Stimulated activated memory B cell treated with anti-CD40 and anti-IgM and Interleukin-4, amounts not matched to agents 10 μg/mL and 1 μg/mL and 100 μg/mL, for 72 hours (primary cell): Measurements from ENCODE around the gene SPECC1.
"Not testable (repeated sequence)": the region's sequence is repeated elsewhere in the genome, so short reads cannot be mapped to it uniquely, and the experiment has no call there.

Source experiments
- ATAC-seq: fragments of 150-1000 bp; cut with Tn5 transposase; 2 replicates; pipeline ENCODE4 v1.10.0; 2021
- H3K27ac Mint-ChIP-seq: one replicate; pipeline ENCODE4 v1.8.0; 2022; ENCODE audit warnings: mild to moderate bottlenecking, mixed read lengths
- H3K27me3 Mint-ChIP-seq: one replicate; pipeline ENCODE4 v1.8.0; 2022; ENCODE audit warnings: mixed read lengths
- H3K36me3 Mint-ChIP-seq: one replicate; pipeline ENCODE4 v1.8.0; 2022; ENCODE audit warnings: mixed read lengths
- H3K4me1 Mint-ChIP-seq: one replicate; pipeline ENCODE4 v1.8.0; 2022; ENCODE audit warnings: mixed read lengths
- H3K4me3 Mint-ChIP-seq: one replicate; pipeline ENCODE4 v1.8.0; 2022; ENCODE audit warnings: mild to moderate bottlenecking, moderate library complexity, mixed read lengths
- H3K9me3 Mint-ChIP-seq: one replicate; pipeline ENCODE4 v1.8.0; 2022; ENCODE audit warnings: mixed read lengths

The SPECC1 gene

DNA sequence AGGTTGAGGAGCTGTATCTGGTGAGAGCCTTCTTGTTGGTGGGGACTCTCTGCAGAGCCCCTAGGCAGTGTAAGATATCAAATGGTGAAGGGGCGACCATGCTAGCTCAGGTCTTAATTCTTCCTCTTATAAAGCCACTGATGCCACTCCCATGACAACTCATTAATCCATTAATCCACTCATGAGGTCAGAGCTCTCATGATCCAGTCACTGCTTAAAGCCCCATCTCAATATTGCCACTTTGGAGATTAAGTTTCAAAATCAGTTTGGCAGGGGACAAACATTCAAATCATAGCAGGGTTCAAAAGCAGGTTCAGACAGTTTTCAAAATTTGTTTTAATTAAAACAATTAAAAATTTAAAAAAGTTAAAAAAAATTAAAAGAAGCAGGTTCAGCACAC lies 13.1 kb upstream of the SPECC1 start:
- Mint-ChIP-seq H3K4me3 (no peak overlapping the region), H3K4me1 (peaks cover 11% of the 10 kb centered on the region), H3K27me3 (peaks cover 61% of the 10 kb centered on the region), H3K9me3 (no peaks in the 10 kb centered on the region), H3K27ac (no peak overlapping the region), H3K36me3 (no peaks in the 10 kb centered on the region)
- no peak for ATAC-seq

GRCh38 chr17:19996502-19996901 lies 12.7 kb upstream of the SPECC1 start:
- Mint-ChIP-seq H3K27me3 (peaks cover 57% of the 10 kb centered on the region), H3K4me1 (peaks cover 11% of the 10 kb centered on the region), H3K4me3 (no peak overlapping the region), H3K9me3 (no peaks in the 10 kb centered on the region), H3K36me3 (no peaks in the 10 kb centered on the region), H3K27ac (no peak overlapping the region)
- ATAC-seq, result no peak

- Mint-ChIP-seq H3K27ac (peak overlapping the region; percentile 69), H3K9me3 (no peaks in the 10 kb centered on the region), H3K4me3 (peak overlapping the region; percentile 93)
Measured at GRCh38 chr17:20008242-20009051, 712 bp upstream of the SPECC1 start.

GRCh38 chr17:20009052-20009301 lies 182 bp upstream of the SPECC1 start:
- H3K9me3 Mint-ChIP-seq, result no peaks in the 10 kb centered on the region
- ATAC-seq, result no peak
- no peaks in the 10 kb centered on the region for H3K36me3 Mint-ChIP-seq
- peak overlapping the region; percentile 69 for H3K27ac Mint-ChIP-seq
- peaks cover 12% of the 10 kb centered on the region for H3K4me1 Mint-ChIP-seq
- peak overlapping the region; percentile 93 for H3K4me3 Mint-ChIP-seq
- H3K27me3 Mint-ChIP-seq, result peaks cover 59% of the 10 kb centered on the region

More at GRCh38 chr17:20008242-20009051, 712 bp upstream of the SPECC1 start:
- peak; percentile 55 for ATAC-seq
- Mint-ChIP-seq H3K36me3 (no peaks in the 10 kb centered on the region), H3K27me3 (peaks cover 54% of the 10 kb centered on the region), H3K4me1 (peaks cover 12% of the 10 kb centered on the region)

GRCh38 chr17:20010099-20010863 lies 1.1 kb downstream of the SPECC1 start:
- no peak overlapping the region for H3K27ac Mint-ChIP-seq
- peak overlapping the region; percentile 70 for H3K4me3 Mint-ChIP-seq
- H3K4me1 Mint-ChIP-seq, result peaks cover 12% of the 10 kb centered on the region
- peaks cover 64% of the 10 kb centered on the region for H3K27me3 Mint-ChIP-seq
- no peak for ATAC-seq
- H3K9me3 Mint-ChIP-seq, result no peaks in the 10 kb centered on the region
- H3K36me3 Mint-ChIP-seq, result no peaks in the 10 kb centered on the region

- no peak for ATAC-seq
- no peaks in the 10 kb centered on the region for H3K9me3 Mint-ChIP-seq
- no peaks in the 10 kb centered on the region for H3K36me3 Mint-ChIP-seq
- peaks cover 70% of the 10 kb centered on the region for H3K27me3 Mint-ChIP-seq
- H3K4me3 Mint-ChIP-seq, result no peak overlapping the region
- no peak overlapping the region for H3K27ac Mint-ChIP-seq
- peaks cover 12% of the 10 kb centered on the region for H3K4me1 Mint-ChIP-seq
Measured at GRCh38 chr17:20010936-20011335, 1.8 kb downstream of the SPECC1 start.

DNA sequence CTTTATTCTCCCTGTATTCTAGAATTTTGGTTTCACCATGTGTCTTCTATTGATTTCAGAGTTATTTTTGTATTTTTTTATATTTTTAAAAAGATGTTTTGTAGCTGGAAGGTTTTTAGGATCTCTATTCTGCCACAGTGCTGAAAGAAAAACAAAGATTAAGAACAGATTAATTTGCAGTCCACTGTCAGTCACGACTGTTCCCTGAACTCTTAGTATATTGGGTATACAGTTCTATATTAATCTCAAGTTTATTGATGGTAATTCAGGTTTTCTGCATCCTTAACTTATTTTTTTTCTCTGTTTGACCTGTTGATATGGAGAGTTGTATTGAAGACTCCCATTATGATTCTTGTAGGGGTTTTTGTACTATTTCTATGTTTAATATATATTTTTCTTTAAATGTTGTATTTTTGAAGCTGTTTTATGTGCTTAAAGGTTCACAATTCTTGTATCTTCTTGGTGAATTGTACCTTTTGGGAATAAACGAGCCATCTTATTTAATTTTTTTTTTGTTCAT lies 2.9 kb downstream of the SPECC1 start:
- H3K4me3 Mint-ChIP-seq, result no peak overlapping the region
- H3K36me3 Mint-ChIP-seq, result no peaks in the 10 kb centered on the region
- H3K9me3 Mint-ChIP-seq, result no peaks in the 10 kb centered on the region
- H3K4me1 Mint-ChIP-seq, result peaks cover 12% of the 10 kb centered on the region
- ATAC-seq, result no peak
- H3K27me3 Mint-ChIP-seq, result peaks cover 63% of the 10 kb centered on the region
- H3K27ac Mint-ChIP-seq, result no peak overlapping the region

- H3K36me3 Mint-ChIP-seq, H3K9me3 Mint-ChIP-seq, H3K27ac Mint-ChIP-seq, H3K4me1 Mint-ChIP-seq, H3K4me3 Mint-ChIP-seq, ATAC-seq: not testable (repeated sequence)
- H3K27me3 Mint-ChIP-seq, result peaks cover 54% of the 10 kb centered on the region
Measured at GRCh38 chr17:20016475-20016992, 7.4 kb downstream of the SPECC1 start.

- no peak for ATAC-seq
- H3K9me3 Mint-ChIP-seq, result no peaks in the 10 kb centered on the region
- H3K36me3 Mint-ChIP-seq, result no peaks in the 10 kb centered on the region
- H3K4me1 Mint-ChIP-seq, result no peaks in the 10 kb centered on the region
- H3K27ac Mint-ChIP-seq, result no peak overlapping the region
- H3K4me3 Mint-ChIP-seq, result no peak overlapping the region
- peaks cover 6% of the 10 kb centered on the region for H3K27me3 Mint-ChIP-seq
Measured at GRCh38 chr17:20022701-20023100, 13.5 kb downstream of the SPECC1 start.

- peaks cover 2% of the 10 kb centered on the region for H3K4me1 Mint-ChIP-seq
- no peak for ATAC-seq
- no peak overlapping the region for H3K27ac Mint-ChIP-seq
- no peaks in the 10 kb centered on the region for H3K9me3 Mint-ChIP-seq
- no peaks in the 10 kb centered on the region for H3K36me3 Mint-ChIP-seq
- H3K4me3 Mint-ChIP-seq, result no peak overlapping the region
- no peaks in the 10 kb centered on the region for H3K27me3 Mint-ChIP-seq
Measured at GRCh38 chr17:20026960-20027359, 17.8 kb downstream of the SPECC1 start.

DNA sequence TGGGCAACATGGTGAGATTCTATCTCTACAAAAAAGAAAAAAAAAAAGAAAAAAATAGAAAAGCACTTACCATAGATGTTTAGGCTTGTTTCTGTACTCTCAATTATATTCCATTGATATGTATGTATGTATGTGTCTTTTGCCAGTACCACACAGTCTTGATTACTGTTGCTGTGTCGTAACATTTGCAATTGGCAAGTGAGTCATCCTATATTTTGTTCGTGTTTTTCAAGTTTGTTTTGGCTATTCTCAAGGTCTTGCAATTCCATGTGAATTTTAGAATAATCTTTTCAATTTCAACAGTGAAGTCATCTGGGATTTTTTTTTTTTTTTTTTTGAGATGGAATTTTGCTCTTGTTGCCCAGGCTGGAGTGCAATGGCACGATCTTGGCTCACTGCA lies 19.3 kb downstream of the SPECC1 start:
- no peaks in the 10 kb centered on the region for H3K27me3 Mint-ChIP-seq
- peaks cover 12% of the 10 kb centered on the region for H3K4me1 Mint-ChIP-seq
- ATAC-seq, result no peak
- no peaks in the 10 kb centered on the region for H3K36me3 Mint-ChIP-seq
- H3K4me3 Mint-ChIP-seq, result no peak overlapping the region
- H3K9me3 Mint-ChIP-seq, result peaks cover 3% of the 10 kb centered on the region
- no peak overlapping the region for H3K27ac Mint-ChIP-seq

- H3K27me3 Mint-ChIP-seq, result no peaks in the 10 kb centered on the region
Measured at GRCh38 chr17:20032636-20033035, 23.5 kb downstream of the SPECC1 start.

GRCh38 chr17:20033415-20033814 lies 24.3 kb downstream of the SPECC1 start:
- no peak overlapping the region for H3K27ac Mint-ChIP-seq
- H3K4me3 Mint-ChIP-seq, result no peak overlapping the region
- ATAC-seq, result no peak
- peaks cover 3% of the 10 kb centered on the region for H3K9me3 Mint-ChIP-seq
- no peaks in the 10 kb centered on the region for H3K36me3 Mint-ChIP-seq
- H3K4me1 Mint-ChIP-seq, result peaks cover 12% of the 10 kb centered on the region
- H3K27me3 Mint-ChIP-seq, result no peaks in the 10 kb centered on the region

More at GRCh38 chr17:20032636-20033035, 23.5 kb downstream of the SPECC1 start:
- Mint-ChIP-seq H3K4me3 (no peak overlapping the region), H3K27ac (no peak overlapping the region), H3K9me3 (peaks cover 3% of the 10 kb centered on the region), H3K4me1 (peaks cover 12% of the 10 kb centered on the region), H3K36me3 (no peaks in the 10 kb centered on the region)
- ATAC-seq, result no peak

GRCh38 chr17:20035501-20035900 lies 26.3 kb downstream of the SPECC1 start:
- Mint-ChIP-seq H3K4me3 (no peak overlapping the region), H3K36me3 (no peaks in the 10 kb centered on the region), H3K4me1 (peaks cover 12% of the 10 kb centered on the region), H3K9me3 (peaks cover 3% of the 10 kb centered on the region), H3K27me3 (peaks cover 3% of the 10 kb centered on the region), H3K27ac (no peak overlapping the region)
- no peak for ATAC-seq

DNA sequence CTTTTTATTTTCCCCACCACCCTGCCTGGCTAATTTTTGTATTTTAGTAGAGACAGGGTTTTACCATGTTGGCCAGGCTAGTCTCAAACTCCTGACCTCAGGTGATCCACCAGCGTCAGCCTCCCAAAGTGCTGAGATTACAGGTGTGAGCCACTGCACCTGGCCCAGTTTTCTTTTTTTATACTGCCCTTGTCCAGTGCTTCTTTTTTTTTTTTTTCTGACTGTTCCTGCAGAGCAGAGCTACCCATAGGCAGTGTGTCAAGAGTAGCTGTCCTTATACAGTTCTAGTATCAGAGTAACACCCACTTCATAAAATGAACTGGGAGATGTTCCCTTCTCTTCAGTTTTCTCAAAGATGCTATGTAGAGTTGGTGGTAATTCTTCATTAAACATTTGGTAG lies 28.1 kb downstream of the SPECC1 start:
- H3K4me1 Mint-ChIP-seq, ATAC-seq, H3K4me3 Mint-ChIP-seq, H3K9me3 Mint-ChIP-seq, H3K27ac Mint-ChIP-seq, H3K36me3 Mint-ChIP-seq: not testable (repeated sequence)
- H3K27me3 Mint-ChIP-seq, result peaks cover 11% of the 10 kb centered on the region

DNA sequence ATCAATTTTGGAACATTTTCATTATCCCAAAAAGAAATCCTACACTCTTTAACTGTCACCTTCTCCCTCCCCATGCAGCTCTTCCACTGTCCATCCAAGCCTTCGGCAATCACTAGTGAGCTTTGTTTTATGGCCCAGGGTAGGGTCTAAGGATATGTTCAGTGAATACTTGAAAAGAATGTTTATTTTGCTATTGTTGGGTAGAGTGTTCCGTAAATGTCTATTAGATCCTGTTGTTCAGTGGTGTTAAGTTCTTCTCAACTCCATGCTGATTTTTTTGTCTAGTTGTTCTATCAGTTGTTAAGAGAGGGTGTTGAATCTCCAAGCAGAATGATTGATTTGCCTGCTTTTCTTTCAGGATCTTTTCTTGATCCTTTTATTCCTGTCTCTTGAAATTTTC lies 29.9 kb downstream of the SPECC1 start:
- Mint-ChIP-seq H3K4me1 (no peaks in the 10 kb centered on the region), H3K4me3 (no peak overlapping the region), H3K9me3 (no peaks in the 10 kb centered on the region), H3K27ac (no peak overlapping the region), H3K36me3 (no peaks in the 10 kb centered on the region), H3K27me3 (peaks cover 11% of the 10 kb centered on the region)
- ATAC-seq, result no peak
